ENCODE measurements around the gene SAYSD1.

The SAYSD1 gene

DNA sequence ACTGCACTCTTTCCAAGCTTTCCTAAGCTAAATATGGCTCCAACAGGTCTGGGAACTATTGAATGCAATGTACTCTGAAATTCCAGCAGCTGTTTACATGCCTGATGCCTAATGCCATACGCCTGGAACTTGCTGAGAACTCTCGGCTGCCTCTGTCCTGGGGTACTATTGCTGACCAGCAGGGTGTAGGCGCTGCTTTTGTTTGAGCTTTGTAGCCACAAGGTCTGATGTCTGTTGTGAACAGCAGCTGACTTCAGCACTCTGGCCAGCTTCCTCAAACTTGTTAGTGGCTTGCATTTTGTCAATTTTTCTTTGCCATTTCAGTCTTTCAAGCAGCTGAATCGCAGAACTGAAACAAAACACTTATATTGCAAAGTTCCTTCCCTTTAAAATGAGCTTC lies 26.7 kb downstream of the SAYSD1 start:
- Histone ChIP-seq H3K4me1 (ENCODE audit: insufficient read depth, low read length) (peaks cover 39% of the 10 kb centered on the region), H3K9me3 (ENCODE audit: insufficient read depth, low read depth, low read length) (no peaks in the 10 kb centered on the region), H3K9ac (ENCODE audit: low read depth, low read length) (no peak overlapping the region), H3K36me3 (ENCODE audit: insufficient read depth, low read length) (no peaks in the 10 kb centered on the region), H3K4me3 (ENCODE audit: low read length) (no peak overlapping the region), H3K27me3 (ENCODE audit: insufficient read depth, low read length) (no peaks in the 10 kb centered on the region), H3K27ac (ENCODE audit: low read depth, low read length) (no peak overlapping the region; the same call in 1 of the 2 replicates)
- 11% methylated on average over 4 of the region's 4 CpGs for WGBS

DNA sequence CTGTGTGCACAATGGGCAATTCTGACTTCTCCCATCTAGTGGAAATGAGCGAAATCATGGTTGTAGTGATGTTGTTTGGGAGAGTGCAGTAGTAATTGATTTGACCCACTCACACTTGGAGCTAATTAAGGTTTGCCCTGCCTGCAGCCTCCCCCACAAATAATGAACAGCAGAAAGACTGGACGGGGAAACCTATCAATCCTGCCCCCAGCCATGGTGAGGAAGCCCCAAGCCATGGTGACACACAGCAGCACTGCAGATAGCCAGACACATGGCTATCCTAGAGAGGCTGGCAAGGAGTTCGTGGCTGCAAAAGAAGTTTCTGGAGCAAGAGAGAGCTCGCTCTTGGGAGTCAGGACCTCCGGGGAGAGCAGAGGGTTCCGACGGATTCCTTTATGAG lies 27.8 kb downstream of the SAYSD1 start:
- Histone ChIP-seq H3K27ac (ENCODE audit: low read depth, low read length) (no peak overlapping the region), H3K4me3 (ENCODE audit: low read length) (no peak overlapping the region), H3K4me1 (ENCODE audit: insufficient read depth, low read length) (peaks cover 33% of the 10 kb centered on the region), H3K27me3 (ENCODE audit: insufficient read depth, low read length) (no peaks in the 10 kb centered on the region), H3K9me3 (ENCODE audit: insufficient read depth, low read depth, low read length) (no peaks in the 10 kb centered on the region), H3K36me3 (ENCODE audit: insufficient read depth, low read length) (no peaks in the 10 kb centered on the region), H3K9ac (ENCODE audit: low read depth, low read length) (no peak overlapping the region)
- 78% methylated on average over 7 of the region's 7 CpGs for WGBS

DNA sequence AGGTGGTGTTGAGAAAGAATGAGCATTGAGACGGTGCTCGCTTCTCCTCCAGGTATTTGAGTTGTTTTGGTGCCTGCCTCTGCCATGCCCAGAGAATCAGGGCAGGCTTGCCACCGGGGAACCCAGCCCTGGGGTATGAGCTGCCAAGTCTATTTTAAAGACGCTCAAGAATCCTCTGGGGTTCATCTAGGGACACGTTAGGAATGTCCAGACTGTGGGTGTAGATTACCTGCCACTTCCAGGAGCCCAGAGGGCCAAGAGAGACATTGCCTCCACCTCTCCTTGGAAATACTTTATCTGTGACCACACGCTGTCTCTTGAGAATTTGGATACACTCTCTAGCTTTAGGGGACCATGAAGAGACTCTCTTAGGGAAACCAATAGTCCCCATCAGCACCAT lies 28.3 kb downstream of the SAYSD1 start:
- no peak overlapping the region for H3K4me3 ChIP-seq (ENCODE audit: low read length)
- no peaks in the 10 kb centered on the region for H3K27me3 ChIP-seq (ENCODE audit: insufficient read depth, low read length)
- no peak overlapping the region for H3K27ac ChIP-seq (ENCODE audit: low read depth, low read length)
- H3K9ac ChIP-seq (ENCODE audit: low read depth, low read length): no peak overlapping the region
- peaks cover 28% of the 10 kb centered on the region for H3K4me1 ChIP-seq (ENCODE audit: insufficient read depth, low read length)
- no peaks in the 10 kb centered on the region for H3K9me3 ChIP-seq (ENCODE audit: insufficient read depth, low read depth, low read length)
- H3K36me3 ChIP-seq (ENCODE audit: insufficient read depth, low read length): no peaks in the 10 kb centered on the region
- WGBS: 91% methylated on average over 6 of the region's 6 CpGs

DNA sequence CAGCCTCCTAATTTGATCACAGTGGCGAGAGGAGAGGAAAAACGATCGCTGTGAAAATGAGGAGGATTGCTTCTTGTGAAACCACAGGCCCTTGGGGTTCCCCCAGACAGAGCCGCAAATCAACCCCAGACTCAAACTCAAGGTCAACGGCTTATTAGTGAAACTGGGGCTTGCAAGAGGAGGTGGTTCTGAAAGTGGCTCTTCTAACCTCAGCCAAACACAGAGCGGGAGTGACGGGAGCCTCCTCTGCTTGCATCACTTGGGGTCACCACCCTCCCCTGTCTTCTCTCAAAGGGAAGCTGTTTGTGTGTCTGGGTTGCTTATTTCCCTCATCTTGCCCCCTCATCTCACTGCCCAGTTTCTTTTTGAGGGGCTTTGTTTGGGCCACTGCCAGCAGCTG lies 28.7 kb downstream of the SAYSD1 start:
- Histone ChIP-seq H3K4me1 (ENCODE audit: insufficient read depth, low read length) (peaks cover 24% of the 10 kb centered on the region), H3K9ac (ENCODE audit: low read depth, low read length) (no peak overlapping the region), H3K36me3 (ENCODE audit: insufficient read depth, low read length) (no peaks in the 10 kb centered on the region), H3K4me3 (ENCODE audit: low read length) (no peak overlapping the region), H3K27ac (ENCODE audit: low read depth, low read length) (no peak overlapping the region), H3K9me3 (ENCODE audit: insufficient read depth, low read depth, low read length) (no peaks in the 10 kb centered on the region), H3K27me3 (ENCODE audit: insufficient read depth, low read length) (no peaks in the 10 kb centered on the region)
- 82% methylated on average over 7 of the region's 7 CpGs for WGBS

DNA sequence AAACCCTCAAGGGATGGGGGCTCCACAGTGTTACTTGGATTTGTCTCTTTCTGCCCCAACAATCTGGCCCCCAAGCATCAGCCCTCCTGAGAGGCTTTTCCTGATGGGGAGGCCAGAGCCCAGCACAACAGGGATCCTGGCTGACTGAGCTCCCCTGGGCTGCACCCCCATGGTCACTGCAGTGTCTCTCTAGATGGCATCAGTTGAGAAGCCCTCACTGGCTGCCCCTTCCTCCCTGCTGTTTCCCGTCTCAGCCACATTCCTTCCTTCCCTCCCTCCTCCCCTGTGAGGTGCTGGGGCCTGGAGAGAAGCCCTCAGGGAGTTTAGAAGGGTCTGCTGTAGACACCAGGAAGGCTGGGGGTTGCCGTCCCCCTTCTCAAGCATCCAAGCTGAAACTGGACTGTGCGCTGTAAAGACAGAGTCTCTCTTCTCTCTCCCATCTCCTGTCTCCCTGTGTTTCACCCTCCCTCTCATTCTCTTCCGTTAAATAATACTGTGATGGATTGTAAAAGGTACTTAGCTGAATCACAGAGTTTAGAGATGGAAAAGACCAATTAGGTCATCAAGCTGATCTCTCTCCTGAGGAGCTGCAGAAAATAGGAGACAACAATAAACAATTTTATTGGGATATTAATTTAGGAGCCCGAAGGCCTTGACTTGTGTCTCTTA lies 29.7 kb downstream of the SAYSD1 start:
- Histone ChIP-seq H3K27ac (ENCODE audit: low read depth, low read length) (no peak overlapping the region), H3K9me3 (ENCODE audit: insufficient read depth, low read depth, low read length) (no peaks in the 10 kb centered on the region), H3K4me1 (ENCODE audit: insufficient read depth, low read length) (peaks cover 20% of the 10 kb centered on the region), H3K36me3 (ENCODE audit: insufficient read depth, low read length) (no peaks in the 10 kb centered on the region), H3K9ac (ENCODE audit: low read depth, low read length) (no peak overlapping the region), H3K4me3 (ENCODE audit: low read length) (no peak overlapping the region), H3K27me3 (ENCODE audit: insufficient read depth, low read length) (no peaks in the 10 kb centered on the region)
- WGBS: 71% methylated on average over 4 of the region's 5 CpGs

DNA sequence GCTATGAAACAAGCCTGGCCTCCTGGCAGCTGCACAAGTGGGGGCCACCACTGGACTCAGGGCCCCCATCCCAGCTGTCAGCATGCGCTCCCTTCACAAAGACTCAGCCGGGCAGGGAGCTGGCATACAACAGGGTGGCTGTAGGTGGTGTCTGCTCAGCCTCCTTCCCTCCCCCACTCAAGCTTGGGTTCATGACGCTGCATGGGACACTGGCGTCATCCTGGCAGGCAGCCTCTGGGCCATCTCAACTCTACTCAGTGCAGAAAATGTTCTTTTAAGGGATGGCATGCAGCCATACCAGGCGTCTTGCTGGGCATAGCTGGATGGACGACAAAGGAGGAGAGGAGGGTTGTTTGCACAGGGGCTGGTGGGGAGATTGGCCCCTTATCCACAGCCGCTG lies 30.5 kb downstream of the SAYSD1 start:
- H3K9me3 ChIP-seq (ENCODE audit: insufficient read depth, low read depth, low read length): no peaks in the 10 kb centered on the region
- H3K9ac ChIP-seq (ENCODE audit: low read depth, low read length): no peak overlapping the region
- no peak overlapping the region for H3K27ac ChIP-seq (ENCODE audit: low read depth, low read length)
- 93% methylated on average over 7 of the region's 7 CpGs for WGBS
- peaks cover 17% of the 10 kb centered on the region for H3K4me1 ChIP-seq (ENCODE audit: insufficient read depth, low read length)
- H3K4me3 ChIP-seq (ENCODE audit: low read length): no peak overlapping the region
- H3K27me3 ChIP-seq (ENCODE audit: insufficient read depth, low read length): no peaks in the 10 kb centered on the region
- H3K36me3 ChIP-seq (ENCODE audit: insufficient read depth, low read length): no peaks in the 10 kb centered on the region

DNA sequence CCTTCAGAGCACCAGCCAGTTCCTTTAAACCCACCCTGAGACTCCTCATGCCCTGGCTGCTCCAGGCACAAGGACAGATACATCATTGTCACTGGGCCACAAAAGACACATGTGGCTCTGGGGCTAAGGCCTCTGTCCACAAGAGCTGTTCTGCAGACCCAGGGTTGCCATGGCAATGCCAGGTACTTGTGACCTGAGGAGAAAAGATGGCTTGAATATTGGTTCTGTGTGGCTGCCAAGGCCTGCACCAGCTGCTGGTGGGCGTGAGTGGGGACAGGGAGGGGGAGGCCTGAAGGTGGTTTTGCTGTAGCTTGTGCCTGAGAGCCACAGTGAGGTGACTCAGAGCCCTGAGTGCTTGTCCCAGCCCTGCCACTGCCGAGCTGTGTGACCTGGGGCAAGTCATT lies 31.8 kb downstream of the SAYSD1 start:
- Histone ChIP-seq H3K36me3 (ENCODE audit: insufficient read depth, low read length) (no peaks in the 10 kb centered on the region), H3K9ac (ENCODE audit: low read depth, low read length) (no peak overlapping the region), H3K4me3 (ENCODE audit: low read length) (no peak overlapping the region), H3K9me3 (ENCODE audit: insufficient read depth, low read depth, low read length) (no peaks in the 10 kb centered on the region), H3K27me3 (ENCODE audit: insufficient read depth, low read length) (no peaks in the 10 kb centered on the region), H3K4me1 (ENCODE audit: insufficient read depth, low read length) (peaks cover 7% of the 10 kb centered on the region; the same call in 1 of the 2 replicates), H3K27ac (ENCODE audit: low read depth, low read length) (no peak overlapping the region)
- 90% methylated on average over 2 of the region's 2 CpGs for WGBS

DNA sequence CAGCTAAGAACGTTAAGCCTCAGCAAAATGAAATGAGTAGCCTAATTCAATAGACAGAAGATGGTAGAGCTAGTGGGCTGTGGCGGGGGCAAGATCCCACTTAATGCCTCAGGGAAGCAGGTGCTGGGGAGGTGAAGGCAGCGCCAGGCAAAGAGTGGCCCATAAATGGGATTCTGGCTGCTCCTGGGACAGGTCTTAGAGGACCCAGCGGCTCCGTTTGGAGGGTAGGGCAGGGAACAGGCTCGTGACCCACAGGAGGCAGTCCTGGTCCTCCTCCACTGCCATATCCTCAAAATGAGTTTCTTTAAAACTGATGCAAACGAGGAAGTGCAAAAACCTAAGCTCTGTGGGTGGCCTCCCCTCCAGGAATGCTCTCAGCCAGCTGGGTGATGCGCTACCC lies 32.7 kb downstream of the SAYSD1 start:
- Histone ChIP-seq H3K4me3 (ENCODE audit: low read length) (no peak overlapping the region), H3K9ac (ENCODE audit: low read depth, low read length) (no peak overlapping the region), H3K9me3 (ENCODE audit: insufficient read depth, low read depth, low read length) (no peaks in the 10 kb centered on the region), H3K36me3 (ENCODE audit: insufficient read depth, low read length) (no peaks in the 10 kb centered on the region), H3K27ac (ENCODE audit: low read depth, low read length) (no peak overlapping the region), H3K27me3 (ENCODE audit: insufficient read depth, low read length) (no peaks in the 10 kb centered on the region), H3K4me1 (ENCODE audit: insufficient read depth, low read length) (no peaks in the 10 kb centered on the region; the same call in 1 of the 2 replicates)
- whole genome bisulfite sequencing: 81% methylated on average over 8 of the region's 8 CpGs

DNA sequence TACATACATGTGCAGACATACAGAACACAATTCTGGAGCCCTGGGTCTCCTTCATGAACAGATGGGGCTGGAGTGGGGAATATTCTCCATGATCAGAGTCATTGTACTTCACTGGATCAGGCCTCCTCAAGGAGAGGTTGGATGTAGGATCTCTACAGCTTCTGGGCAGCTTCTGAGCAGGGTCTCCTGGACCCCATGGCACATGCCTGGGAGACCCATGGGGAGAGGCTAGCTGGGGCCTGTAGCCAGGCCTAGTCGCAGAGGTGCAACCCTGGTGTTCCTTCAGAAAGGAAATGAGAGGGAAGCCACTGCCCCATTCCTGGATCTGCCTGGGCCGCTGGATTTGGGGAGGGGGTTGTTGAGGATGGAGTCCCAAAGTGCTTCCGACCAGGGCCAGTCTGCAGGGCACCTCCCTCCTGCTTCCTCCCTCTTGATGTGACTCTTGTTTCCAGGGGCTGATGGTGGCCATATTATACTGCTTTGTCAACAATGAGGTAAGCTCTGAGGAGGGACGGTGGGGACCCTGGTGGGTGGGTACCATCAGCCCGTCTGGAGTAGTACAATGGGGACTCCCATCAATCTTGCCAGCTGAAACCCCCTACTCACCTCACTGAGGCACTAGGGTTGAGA lies 34.6 kb downstream of the SAYSD1 start:
- Histone ChIP-seq H3K27me3 (ENCODE audit: insufficient read depth, low read length) (no peaks in the 10 kb centered on the region; the same call in 1 of the 2 replicates), H3K27ac (ENCODE audit: low read depth, low read length) (no peak overlapping the region), H3K36me3 (ENCODE audit: insufficient read depth, low read length) (no peaks in the 10 kb centered on the region), H3K9ac (ENCODE audit: low read depth, low read length) (no peak overlapping the region), H3K4me3 (ENCODE audit: low read length) (no peak overlapping the region), H3K9me3 (ENCODE audit: insufficient read depth, low read depth, low read length) (no peaks in the 10 kb centered on the region), H3K4me1 (ENCODE audit: insufficient read depth, low read length) (no peaks in the 10 kb centered on the region; the same call in 1 of the 2 replicates)
- 96% methylated on average over 4 of the region's 5 CpGs for WGBS

DNA sequence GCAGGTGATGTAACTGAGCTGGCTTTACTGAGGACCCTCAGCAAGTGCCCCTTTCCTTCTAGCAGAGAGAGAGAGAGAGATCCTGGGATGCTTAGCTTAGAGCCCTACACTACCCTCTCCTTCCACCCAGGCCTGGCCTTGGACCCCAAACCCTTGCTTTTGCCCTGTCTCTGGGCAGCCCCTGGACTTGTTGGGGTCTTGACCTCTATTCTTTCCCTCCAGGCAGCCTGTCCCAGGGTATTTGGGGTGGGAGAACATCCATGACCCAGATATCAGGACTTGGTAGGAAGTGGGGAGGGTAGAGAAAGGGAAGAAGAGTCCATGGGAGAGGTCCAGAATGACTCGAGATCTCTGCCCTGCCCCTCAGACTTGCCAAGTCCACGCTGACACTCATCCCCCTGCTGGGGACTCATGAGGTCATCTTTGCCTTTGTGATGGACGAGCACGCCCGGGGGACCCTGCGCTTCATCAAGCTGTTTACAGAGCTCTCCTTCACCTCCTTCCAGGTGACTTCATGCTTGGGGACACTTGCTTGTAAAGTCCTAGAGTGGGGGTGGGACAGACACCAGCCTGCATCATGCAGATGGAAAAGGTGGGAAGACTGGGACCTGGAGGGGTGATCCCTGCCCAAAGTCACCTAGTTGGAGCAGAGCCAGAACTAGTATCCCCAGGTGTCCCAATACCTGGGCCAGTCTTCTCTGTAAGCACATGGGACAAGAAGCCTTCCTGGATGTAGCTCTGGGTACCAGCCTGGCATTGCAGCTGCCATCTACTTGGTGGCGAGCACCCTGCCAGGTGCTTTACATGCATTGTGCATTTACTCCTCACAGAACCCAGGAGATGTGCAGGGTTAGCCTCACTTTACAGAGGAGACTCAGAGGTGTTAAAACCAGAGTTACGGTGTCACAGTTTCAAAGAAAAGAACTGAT lies 35.5 kb downstream of the SAYSD1 start:
- Histone ChIP-seq H3K27me3 (ENCODE audit: insufficient read depth, low read length) (no peaks in the 10 kb centered on the region; the same call in 1 of the 2 replicates), H3K4me3 (ENCODE audit: low read length) (no peak overlapping the region), H3K27ac (ENCODE audit: low read depth, low read length) (no peak overlapping the region), H3K9me3 (ENCODE audit: insufficient read depth, low read depth, low read length) (no peaks in the 10 kb centered on the region), H3K4me1 (ENCODE audit: insufficient read depth, low read length) (no peaks in the 10 kb centered on the region), H3K36me3 (ENCODE audit: insufficient read depth, low read length) (no peaks in the 10 kb centered on the region), H3K9ac (ENCODE audit: low read depth, low read length) (no peak overlapping the region)
- WGBS: 83% methylated on average over 8 of the region's 8 CpGs

DNA sequence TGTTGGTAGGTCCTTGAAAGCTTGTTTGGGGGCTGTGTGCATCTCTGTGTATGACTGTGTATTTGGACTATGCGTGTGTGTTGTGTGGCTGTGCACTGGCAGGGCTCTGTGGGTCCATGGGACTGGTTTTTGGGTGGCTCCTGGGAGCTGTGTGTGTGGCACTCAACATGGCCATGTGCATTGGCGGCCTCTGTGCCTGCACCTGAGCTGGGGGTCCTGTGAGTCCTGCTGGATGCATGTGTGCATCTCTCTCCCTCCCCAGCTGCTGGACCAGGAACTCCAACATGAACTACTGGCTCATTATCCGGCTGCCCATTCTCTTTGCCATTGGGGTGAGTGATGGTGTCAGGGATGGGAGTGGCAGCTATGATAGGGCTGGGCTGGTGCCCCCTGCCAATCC lies 36.3 kb downstream of the SAYSD1 start:
- Histone ChIP-seq H3K27me3 (ENCODE audit: insufficient read depth, low read length) (no peaks in the 10 kb centered on the region; the same call in 1 of the 2 replicates), H3K27ac (ENCODE audit: low read depth, low read length) (no peak overlapping the region), H3K4me3 (ENCODE audit: low read length) (no peak overlapping the region), H3K36me3 (ENCODE audit: insufficient read depth, low read length) (no peaks in the 10 kb centered on the region), H3K9ac (ENCODE audit: low read depth, low read length) (no peak overlapping the region), H3K9me3 (ENCODE audit: insufficient read depth, low read depth, low read length) (no peaks in the 10 kb centered on the region), H3K4me1 (ENCODE audit: insufficient read depth, low read length) (no peaks in the 10 kb centered on the region)
- WGBS: 95% methylated on average over 3 of the region's 3 CpGs

All from HUES64 (cell line).